Activated CD8-positive, alpha-beta memory T cell treated with anti-CD3 and anti-CD28 coated beads for 24 hours (primary cell): Measurements from ENCODE around the gene ST7L.
A peak's percentile ranks its signal among the peaks of the same experiment; 100 is the strongest.
"Not testable (repeated sequence)": the region's sequence is repeated elsewhere in the genome, so short reads cannot be mapped to it uniquely, and the experiment has no call there.

Experiments
- DNase-seq: peaks from one replicate; pipeline ENCODE4 v3.0.0-alpha.2; 2020

Gene ST7L

GRCh38 chr1:112618721-112619517 is at the start of gene ST7L:
Gene ST7L (minus strand): TSS chr1:112619141. CDS start chr1:112619113, 28 bp downstream.
- peak; percentile 86 for DNase-seq

GRCh38 chr1:112666946-112667345 is 48.0 kb upstream of the ST7L start:
- no peak for DNase-seq

- DNase-seq = no peak
Measured at GRCh38 chr1:112665857-112666256, 46.9 kb upstream of the ST7L start.

GRCh38 chr1:112651205-112651604 is 32.3 kb upstream of the ST7L start:
- DNase-seq = no peak

- DNase-seq = no peak
Measured at GRCh38 chr1:112646225-112646624, 27.3 kb upstream of the ST7L start.

- DNase-seq = no peak
Measured at GRCh38 chr1:112643080-112643479, 24.1 kb upstream of the ST7L start.

- not testable (repeated sequence) for DNase-seq
Measured at GRCh38 chr1:112640437-112640836, 21.5 kb upstream of the ST7L start.

- DNase-seq = no peak
Measured at GRCh38 chr1:112638110-112638428, 19.1 kb upstream of the ST7L start.

- no peak for DNase-seq
Measured at GRCh38 chr1:112637254-112638109, 18.5 kb upstream of the ST7L start.

- no peak for DNase-seq
Measured at GRCh38 chr1:112636597-112637253, 17.8 kb upstream of the ST7L start.

- DNase-seq = no peak
Measured at GRCh38 chr1:112636056-112636455, 17.1 kb upstream of the ST7L start.

- no peak for DNase-seq
Measured at GRCh38 chr1:112634367-112634766, 15.4 kb upstream of the ST7L start.

GRCh38 chr1:112633628-112634027 is 14.7 kb upstream of the ST7L start:
- no peak for DNase-seq

GRCh38 chr1:112629256-112629655 is 10.3 kb upstream of the ST7L start:
- DNase-seq = no peak

- no peak for DNase-seq
Measured at GRCh38 chr1:112628516-112628915, 9.6 kb upstream of the ST7L start.

GRCh38 chr1:112626887-112627286 is 7.9 kb upstream of the ST7L start:
- DNase-seq = no peak

- DNase-seq = no peak
Measured at GRCh38 chr1:112626193-112626592, 7.3 kb upstream of the ST7L start.

GRCh38 chr1:112625696-112626095 is 6.8 kb upstream of the ST7L start:
- no peak for DNase-seq

- DNase-seq = not testable (repeated sequence)
Measured at GRCh38 chr1:112624493-112624892, 5.6 kb upstream of the ST7L start.

- DNase-seq = no peak
Measured at GRCh38 chr1:112620377-112620695, 1.4 kb upstream of the ST7L start.

GRCh38 chr1:112619518-112620376 is 806 bp upstream of the ST7L start, which contains the start of gene CAPZA1:
Gene CAPZA1 (plus strand): TSS chr1:112619832. CDS start chr1:112619845, 13 bp downstream.
- DNase-seq = peak; percentile 93

GRCh38 chr1:112618114-112618720 is 724 bp downstream of the ST7L start:
- DNase-seq = no peak
